Inferior parietal cortex (tissue), 1 donor: ENCODE measurements around the gene NLRP7.
"Not testable (repeated sequence)": the region's sequence is repeated elsewhere in the genome, so short reads cannot be mapped to it uniquely, and the experiment has no call there.

Experiments
- DNase-seq: peaks from one replicate; pipeline ENCODE4 v3.0.0-alpha.2; 2016; ENCODE audit errors: extremely low spot score

NLRP7 gene

GRCh38 chr19:54919646-54920563 lies 27.4 kb downstream of the NLRP7 start:
- not testable (repeated sequence) for DNase-seq

DNA sequence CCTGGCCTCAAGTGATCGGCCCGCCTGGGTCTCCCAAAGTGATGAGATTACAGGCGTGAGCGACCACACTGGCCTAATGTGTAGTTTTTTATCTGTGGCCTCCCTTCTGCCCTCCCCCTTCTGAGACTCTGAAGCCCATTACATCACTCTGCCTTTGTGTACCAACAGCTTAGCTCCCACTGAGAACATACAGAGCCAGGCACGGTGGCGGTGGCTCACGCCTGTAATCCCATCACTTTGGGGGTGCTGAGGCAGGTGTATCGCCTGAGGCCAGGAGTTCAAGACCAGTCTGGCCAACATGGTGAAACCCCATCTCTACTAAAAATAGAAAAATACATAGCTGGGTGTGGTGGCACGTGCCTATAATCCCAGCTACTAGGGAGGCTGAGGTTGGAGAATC lies 28.8 kb downstream of the NLRP7 start:
- DNase-seq = no peak

GRCh38 chr19:54916822-54917221 lies 30.5 kb downstream of the NLRP7 start:
- peak; percentile 2 for DNase-seq

GRCh38 chr19:54907899-54908298 lies 39.4 kb downstream of the NLRP7 start:
- DNase-seq = not testable (repeated sequence)

DNA sequence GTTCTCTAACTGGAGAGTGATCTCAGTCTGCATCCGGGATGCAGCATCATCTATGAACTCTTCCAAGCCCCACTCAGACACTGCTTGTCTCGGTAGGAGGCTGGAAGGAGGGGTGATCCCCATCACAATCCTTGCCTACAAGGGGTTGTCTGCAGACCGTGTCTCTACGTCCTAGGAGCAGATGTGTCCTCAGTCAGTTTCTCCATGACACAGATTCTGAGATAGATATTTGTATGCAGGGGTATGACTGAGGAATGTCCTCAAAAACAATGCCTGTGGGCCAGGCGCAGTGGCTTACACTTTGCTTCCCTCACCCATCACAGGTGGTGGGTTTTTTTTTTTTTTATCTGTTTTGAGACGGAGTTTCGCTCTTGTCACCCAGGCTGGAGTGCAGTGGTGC lies 40.5 kb downstream of the NLRP7 start:
- no peak for DNase-seq

DNA sequence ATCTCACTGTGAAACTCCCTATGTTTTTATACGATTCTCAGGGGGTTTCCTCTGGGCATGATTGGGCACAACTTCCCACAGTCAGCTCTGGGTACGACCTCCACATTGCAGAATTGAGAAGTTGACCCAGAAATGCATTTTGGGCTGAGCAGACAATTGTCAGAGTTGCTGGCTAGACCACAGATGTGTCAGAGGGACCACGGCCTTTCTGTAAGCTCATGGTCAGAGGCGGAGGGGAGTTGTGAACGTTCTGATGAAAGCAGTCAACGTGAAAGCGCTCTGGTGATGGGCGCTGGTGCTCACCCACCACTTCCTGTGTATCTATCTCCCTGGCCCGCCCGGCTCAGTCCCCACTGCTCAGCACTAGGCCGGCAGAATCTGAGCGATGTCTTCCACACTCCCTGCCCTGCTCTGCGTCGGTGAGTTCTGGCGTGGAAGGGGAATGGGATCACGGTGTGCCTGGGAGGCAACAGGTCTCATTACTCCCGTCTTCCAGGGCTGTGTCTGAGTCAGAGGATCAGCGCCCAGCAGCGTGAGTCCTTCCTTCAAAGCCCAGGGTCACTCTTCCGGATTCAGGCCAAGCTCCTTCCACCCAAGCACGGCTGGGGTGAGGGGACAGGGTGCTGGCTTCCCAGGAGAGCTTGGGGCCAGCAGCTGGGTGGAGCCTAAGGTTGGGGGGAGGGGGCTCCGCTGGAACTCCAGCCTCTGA lies 41.4 kb downstream of the NLRP7 start, which contains the start of gene NCR1:
NCR1 (plus strand) TSS at position 346 of the 709 bp plus-strand sequence; CDS start at position 386, 40 bp downstream.
- no peak for DNase-seq

- DNase-seq = no peak
Observed at GRCh38 chr19:54905421-54905802, 41.9 kb downstream of the NLRP7 start.

GRCh38 chr19:54904261-54904660 lies 43.1 kb downstream of the NLRP7 start:
- not testable (repeated sequence) for DNase-seq

DNA sequence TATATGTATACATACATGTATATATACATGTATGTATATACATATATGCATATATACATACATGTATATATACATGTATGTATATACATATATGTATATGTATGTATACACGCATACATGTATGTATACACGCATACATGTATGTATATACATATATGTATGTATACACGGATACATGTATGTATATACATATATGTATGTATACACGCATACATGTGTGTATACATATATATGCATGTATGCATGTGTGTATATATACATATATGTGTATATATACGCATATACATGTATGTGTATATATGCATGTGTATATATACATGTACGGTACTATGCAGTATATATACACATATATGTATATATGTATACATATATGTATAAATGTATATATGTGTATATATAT lies 44.0 kb downstream of the NLRP7 start:
- DNase-seq = no peak

- DNase-seq = no peak
Observed at GRCh38 chr19:54902061-54902460, 45.3 kb downstream of the NLRP7 start.

DNA sequence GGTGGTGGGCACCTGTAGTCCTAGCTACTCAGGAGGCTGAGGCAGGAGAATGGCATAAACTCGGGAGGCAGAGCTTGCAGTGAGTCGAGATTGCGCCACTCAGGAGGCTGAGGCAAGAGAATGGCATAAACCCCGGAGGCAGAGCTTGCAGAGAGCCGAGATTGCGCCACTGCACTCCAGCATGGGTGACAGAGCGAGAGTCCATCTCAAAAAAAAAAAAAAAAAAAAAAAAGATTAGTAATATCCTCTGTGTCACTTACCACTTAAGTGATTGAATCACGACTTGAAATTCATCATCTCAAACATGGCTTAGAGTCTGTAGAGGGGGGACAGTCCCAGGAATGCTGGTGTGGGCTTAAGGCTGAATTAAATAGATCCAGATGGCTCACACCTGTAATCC lies 46.2 kb downstream of the NLRP7 start:
- DNase-seq = not testable (repeated sequence)

- DNase-seq = not testable (repeated sequence)
Observed at GRCh38 chr19:54899646-54900045, 47.7 kb downstream of the NLRP7 start.

GRCh38 chr19:54898685-54899084 lies 48.6 kb downstream of the NLRP7 start:
- DNase-seq = not testable (repeated sequence)

DNA sequence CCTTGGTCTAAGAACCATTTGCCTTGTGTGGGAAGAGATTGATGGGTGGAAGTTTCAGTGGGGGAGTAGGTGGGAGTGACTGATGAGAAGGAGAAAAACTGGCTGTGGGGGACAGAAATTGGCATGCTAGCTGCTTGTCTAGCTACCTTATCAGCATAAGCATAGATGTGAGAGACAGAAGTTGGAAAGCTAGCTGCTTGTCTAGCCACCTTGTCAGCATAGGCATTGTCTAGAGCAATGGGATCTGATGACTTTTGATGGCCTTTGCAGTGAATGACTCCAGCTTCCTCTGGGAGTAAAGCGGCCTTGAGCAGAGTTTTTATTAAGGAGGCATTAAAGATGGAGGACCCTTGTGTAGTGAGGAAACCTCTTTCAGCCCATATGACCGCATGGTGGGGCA lies 51.3 kb downstream of the NLRP7 start:
- no peak for DNase-seq

DNA sequence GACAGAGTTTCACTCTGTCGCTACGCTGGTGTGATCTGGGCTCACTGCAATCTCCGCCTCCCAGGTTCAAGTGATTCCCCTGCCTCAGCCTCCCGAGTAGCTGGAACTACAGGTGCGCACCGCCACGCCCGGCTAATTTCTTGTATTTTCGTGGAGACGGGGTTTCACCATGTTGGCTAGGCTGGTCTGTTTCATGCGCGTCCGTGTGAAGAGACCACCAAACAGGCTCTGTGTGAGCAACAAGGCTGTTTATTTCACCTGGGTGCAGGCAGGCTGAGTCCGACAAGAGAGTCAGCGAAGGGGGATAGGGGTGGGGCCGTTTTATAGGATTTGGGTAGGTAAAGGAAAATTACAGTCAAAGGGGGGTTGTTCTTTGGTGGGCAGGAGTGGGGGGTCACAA lies 53.2 kb downstream of the NLRP7 start:
- not testable (repeated sequence) for DNase-seq

DNA sequence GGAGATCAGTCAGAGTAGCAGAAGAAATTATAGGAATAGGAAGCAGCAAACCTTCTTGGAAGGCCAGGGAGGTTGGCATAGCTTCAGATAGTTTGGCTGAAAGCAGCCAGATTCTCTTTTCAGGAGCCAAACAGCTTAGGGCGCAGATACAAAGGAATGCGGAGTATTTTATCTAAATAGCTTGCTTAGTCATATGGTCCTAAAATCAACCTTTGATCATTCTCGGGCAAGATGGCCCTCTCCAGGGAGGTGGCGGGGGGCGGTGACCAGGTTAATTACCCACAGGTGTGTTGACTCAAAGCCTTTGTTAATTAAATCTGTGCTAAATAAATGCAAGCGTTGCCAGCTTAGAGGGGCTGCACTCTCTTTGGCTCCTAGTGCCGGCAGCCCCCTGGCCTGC lies 53.9 kb downstream of the NLRP7 start:
- DNase-seq = no peak

DNA sequence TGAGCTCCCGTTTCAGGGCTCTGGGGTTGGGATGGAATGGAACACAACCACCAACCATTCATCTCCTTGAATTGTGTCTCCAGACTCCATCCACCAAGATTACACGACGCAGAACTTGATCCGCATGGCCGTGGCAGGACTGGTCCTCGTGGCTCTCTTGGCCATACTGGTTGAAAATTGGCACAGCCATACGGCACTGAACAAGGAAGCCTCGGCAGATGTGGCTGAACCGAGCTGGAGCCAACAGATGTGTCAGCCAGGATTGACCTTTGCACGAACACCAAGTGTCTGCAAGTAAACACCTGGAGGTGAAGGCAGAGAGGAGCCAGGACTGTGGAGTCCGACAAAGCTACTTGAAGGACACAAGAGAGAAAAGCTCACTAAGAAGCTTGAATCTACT lies 57.8 kb downstream of the NLRP7 start:
- DNase-seq = no peak

DNA sequence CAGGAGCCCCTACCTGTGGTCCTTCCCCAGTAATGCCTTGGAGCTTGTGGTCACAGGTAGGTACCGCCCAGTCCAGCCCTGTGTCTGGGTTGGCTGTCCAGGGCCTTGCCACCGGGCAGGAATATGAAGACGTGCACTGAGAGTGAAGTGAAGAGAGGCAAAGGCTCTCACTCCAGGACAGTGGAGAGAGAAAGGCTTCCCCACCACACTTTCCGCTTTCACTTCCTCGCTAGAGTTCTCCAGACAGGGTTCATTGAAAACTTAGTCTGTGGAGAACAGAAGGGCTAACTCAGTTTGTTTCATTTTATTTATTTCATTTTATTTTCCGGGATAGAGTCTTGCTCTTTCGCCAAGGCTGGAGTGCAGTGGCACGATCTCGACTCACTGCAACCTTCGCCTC lies 59.1 kb downstream of the NLRP7 start:
- no peak for DNase-seq

DNA sequence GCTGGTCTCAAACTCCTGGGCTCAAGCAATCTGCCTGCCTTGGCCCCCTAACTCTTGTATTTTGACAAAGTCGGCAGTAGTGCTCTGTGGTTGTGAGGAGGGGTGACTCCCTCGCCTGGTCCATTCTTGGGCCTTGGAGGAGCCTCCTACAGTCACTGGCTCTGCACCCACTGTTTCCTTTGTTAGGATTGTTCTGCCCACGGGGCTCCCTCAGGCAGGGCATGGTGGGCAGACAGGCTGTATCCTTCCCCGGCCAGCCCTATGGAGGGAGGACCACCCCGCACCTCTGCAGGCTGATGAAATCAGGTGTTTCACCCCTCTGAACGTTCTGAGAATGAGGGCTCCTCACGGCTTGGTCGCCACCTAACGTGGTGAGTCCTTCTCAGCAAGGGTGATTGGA lies 64.1 kb downstream of the NLRP7 start:
- DNase-seq = no peak

GRCh38 chr19:54882758-54883157 lies 64.6 kb downstream of the NLRP7 start:
- DNase-seq = no peak

DNA sequence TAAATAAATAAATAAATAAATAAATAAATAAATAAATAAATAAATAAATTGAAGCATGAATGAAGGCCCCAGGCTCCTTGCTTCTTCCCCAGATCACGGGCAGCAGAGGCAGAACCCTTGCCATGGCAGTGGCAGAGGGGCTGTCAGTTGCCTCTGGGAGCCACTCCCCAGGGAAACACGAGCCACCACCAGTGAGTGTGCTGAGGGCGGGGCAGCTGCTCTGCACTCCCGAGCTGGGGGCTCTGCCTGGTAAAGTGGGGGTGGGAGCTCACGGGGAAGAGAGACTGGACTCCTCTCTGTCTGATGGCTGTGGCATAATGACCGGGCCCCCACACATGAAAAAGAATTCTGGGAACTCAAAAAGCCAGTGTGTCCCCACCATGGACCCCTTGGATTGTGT lies 65.4 kb downstream of the NLRP7 start:
- DNase-seq = no peak

DNA sequence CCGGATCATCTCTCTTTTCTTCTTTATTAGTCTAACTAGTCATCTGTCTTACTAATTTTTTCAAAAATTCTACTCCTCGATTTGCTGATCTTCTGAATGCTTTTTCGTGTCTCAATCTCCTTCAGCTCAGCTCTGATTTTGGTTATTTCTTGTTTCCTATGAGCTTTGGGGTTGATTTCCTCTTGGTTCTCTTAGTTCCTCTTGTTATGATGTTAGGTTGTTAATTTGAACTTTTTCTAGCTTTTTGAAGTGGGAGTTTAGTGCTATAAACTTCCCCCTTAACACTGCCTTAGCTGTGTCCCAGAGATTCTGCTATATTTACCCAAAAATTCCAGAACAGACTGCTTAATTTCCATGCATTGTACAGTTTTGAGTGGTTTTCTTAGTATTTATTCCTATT lies 69.9 kb downstream of the NLRP7 start:
- no peak for DNase-seq

DNA sequence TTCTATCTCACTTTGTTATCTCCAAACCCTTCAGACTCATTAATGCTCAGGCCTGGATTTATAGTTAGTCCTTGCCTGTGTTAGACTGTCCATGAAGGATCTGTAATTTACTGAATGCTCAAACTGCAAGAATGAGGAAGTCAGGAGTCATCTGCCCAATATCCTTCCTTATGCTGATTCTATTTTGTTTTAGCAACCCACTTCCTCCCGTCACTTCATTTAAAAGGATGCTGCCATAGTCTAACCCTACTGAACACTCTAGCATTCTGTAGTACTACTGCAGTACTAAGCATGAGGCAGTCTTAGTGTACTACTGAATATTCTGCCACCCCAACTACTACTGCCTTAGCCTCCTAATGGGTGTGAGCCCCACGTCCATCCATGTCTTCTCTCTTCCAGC lies 71.8 kb downstream of the NLRP7 start:
- no peak for DNase-seq
